RWPE1 (cell line): Measurements from ENCODE around the gene SETBP1.

ENCODE experiments used
- CTCF ChIA-PET: fragments of 350-600 bp; sonication (Branson Sonifier 250); formaldehyde crosslinking; extraction: SDS; loops from one replicate; lab custom pipeline; 2021; lab: Yijun Ruan, JAX
- POLR2A ChIA-PET: fragments of 400-600 bp; formaldehyde crosslinking; extraction: SDS; loops from one replicate; lab custom pipeline; 2020; ENCODE audit warnings: antibody characterized with exemption; ENCODE audit not compliant: low non-redundant PET; lab: Yijun Ruan, JAX
- DNase-seq: peaks from one replicate; pipeline ENCODE4 v3.0.0; 2012; ENCODE audit warnings: low spot score
- H3K27ac ChIP-seq: fragments of 450-650 bp; 2 replicates; pipeline ENCODE4 v1.5.1; 2017
- CTCF ChIP-seq: fragments of 450-650 bp; conservative IDR thresholded peaks from 2 replicates; pipeline ENCODE4 v1.5.1; 2017; ENCODE audit warnings: low read depth, mild to moderate bottlenecking

SETBP1 gene

GRCh38 chr18:44924785-44925499 lies 244.3 kb downstream of the SETBP1 start:
- no peak for TF ChIP-seq CTCF

GRCh38 chr18:44927127-44927849 lies 246.6 kb downstream of the SETBP1 start:
- DNase-seq = no peak

More at GRCh38 chr18:44924785-44925499, 244.3 kb downstream of the SETBP1 start:
- DNase-seq = no peak
- H3K27ac ChIP-seq = no peak overlapping the region
- ChIA-PET POLR2A (no interaction called here), CTCF (interaction anchor here (0.6 kb wide), 1 partner anchor 352 kb away, joined by 4 read pairs; no protein-coding TSS in a partner anchor)

GRCh38 chr18:44934901-44935300 lies 254.2 kb downstream of the SETBP1 start:
- DNase-seq = no peak
- POLR2A ChIA-PET = no interaction called here
- H3K27ac ChIP-seq = no peak overlapping the region
- CTCF ChIA-PET = no interaction called here
- TF ChIP-seq CTCF = no peak

More at GRCh38 chr18:44927127-44927849, 246.6 kb downstream of the SETBP1 start:
- CTCF ChIA-PET = interaction anchor here (0.9 kb wide), 1 partner anchor 35 kb away, joined by 3 read pairs; no protein-coding TSS in a partner anchor
- TF ChIP-seq CTCF = no peak
- H3K27ac ChIP-seq = no peak overlapping the region
- POLR2A ChIA-PET = no interaction called here

- H3K27ac ChIP-seq = no peak overlapping the region
- TF ChIP-seq CTCF = no peak
- POLR2A ChIA-PET = no interaction called here
- CTCF ChIA-PET = no interaction called here
- DNase-seq = no peak
Measured at GRCh38 chr18:44935455-44935854, 254.8 kb downstream of the SETBP1 start.

GRCh38 chr18:44936485-44936884 lies 255.8 kb downstream of the SETBP1 start:
- CTCF ChIA-PET = no interaction called here
- no peak for DNase-seq
- H3K27ac ChIP-seq = no peak overlapping the region
- TF ChIP-seq CTCF = no peak
- POLR2A ChIA-PET = no interaction called here

- ChIA-PET CTCF (interaction anchor here (0.7 kb wide), 1 partner anchor 130 kb away, joined by 3 read pairs; no protein-coding TSS in a partner anchor), POLR2A (no interaction called here)
- DNase-seq = no peak
- H3K27ac ChIP-seq = no peak overlapping the region
- TF ChIP-seq CTCF = no peak
Measured at GRCh38 chr18:44937960-44938719, 257.5 kb downstream of the SETBP1 start.
